ENCODE measurements around the gene LNX1. TPM values are rescaled to one million over a fixed set of nuclear protein-coding genes. Genes with fewer than 3 reads are reported as not detected.

LNX1 gene
- total and polyA plus RNA-seq, 2 of the 13 experiments (the other 11 are each of a cell fraction or from before 2014, with no cell fraction given): 0.49 TPM

DNA sequence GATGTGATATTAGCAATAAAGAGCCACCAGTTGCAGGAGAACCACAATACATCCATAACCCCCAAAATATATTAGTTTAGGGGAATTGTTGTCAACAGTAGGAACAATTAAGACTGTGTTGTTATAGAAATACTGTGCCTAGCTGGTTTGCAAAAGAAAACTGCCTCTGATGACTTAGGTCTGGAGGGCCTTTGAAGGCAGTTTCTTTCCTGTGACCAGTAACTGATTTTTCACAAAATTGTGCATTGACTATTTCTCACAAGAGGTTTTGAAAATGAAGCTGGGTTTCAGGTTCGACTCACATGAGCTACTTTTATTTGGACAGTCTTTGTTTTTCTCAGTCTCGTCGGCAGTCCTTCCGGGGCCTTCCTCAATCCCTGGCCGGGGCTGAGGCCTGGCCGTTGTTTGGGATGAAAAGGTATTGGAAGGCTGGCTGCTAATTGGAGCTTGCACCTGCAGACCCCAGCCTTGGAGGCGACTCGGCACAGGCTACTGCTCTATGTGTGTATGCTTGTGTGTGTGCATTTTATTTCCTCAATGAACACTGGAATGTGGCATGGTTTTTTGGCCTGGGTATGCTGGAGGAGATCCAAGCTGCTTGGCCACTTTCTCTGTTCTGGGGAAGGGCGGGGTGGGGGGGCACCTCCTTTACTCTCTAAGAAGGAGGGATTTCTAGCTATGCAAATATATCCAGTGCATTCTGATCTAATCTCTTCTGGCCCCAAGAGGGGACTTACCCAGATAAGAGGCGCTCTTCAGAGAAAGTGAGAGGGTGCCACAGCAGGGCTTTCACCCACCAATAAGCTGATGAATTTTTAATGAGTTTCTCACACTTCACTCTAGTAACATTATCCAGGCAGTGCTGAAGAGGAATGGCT is 49.5 kb upstream of the LNX1 start:
- H3K9me3 ChIP-seq (ENCODE audit: low read length): no peaks in the 10 kb centered on the region
- no peaks in the 10 kb centered on the region for H3K79me2 ChIP-seq (ENCODE audit: insufficient read depth, low read length)
- no peak overlapping the region for H3K4me3 ChIP-seq (replicated peaks in 1 of 3; ENCODE audit: insufficient read depth in 1 of 3, low read depth in 2 of 3, low read length in 3 of 3)
- H3K4me1 ChIP-seq (ENCODE audit: insufficient read depth, low read length): no peaks in the 10 kb centered on the region
- ATAC-seq (no peak), DNase-seq (ENCODE audit: low spot score) (no peak), FAIRE-seq (no peak)
- ChIA-PET POLR2A (no interaction called here), CTCF (ENCODE audit: low intra/inter-chr PET ratio, low total read pairs) (no interaction called here)
- TF ChIP-seq FOXM1 (CRISPR knock-in tag; IDR thresholded peaks at IDR 0.05): no peak
- TF ChIP-seq ZNF282 (IDR thresholded peaks at IDR 0.05; ENCODE audit: partially characterized antibody): no peak
- TF ChIP-seq KMT2A (CRISPR knock-in tag; IDR thresholded peaks at IDR 0.05): no peak
- TF ChIP-seq, protein P1, sequence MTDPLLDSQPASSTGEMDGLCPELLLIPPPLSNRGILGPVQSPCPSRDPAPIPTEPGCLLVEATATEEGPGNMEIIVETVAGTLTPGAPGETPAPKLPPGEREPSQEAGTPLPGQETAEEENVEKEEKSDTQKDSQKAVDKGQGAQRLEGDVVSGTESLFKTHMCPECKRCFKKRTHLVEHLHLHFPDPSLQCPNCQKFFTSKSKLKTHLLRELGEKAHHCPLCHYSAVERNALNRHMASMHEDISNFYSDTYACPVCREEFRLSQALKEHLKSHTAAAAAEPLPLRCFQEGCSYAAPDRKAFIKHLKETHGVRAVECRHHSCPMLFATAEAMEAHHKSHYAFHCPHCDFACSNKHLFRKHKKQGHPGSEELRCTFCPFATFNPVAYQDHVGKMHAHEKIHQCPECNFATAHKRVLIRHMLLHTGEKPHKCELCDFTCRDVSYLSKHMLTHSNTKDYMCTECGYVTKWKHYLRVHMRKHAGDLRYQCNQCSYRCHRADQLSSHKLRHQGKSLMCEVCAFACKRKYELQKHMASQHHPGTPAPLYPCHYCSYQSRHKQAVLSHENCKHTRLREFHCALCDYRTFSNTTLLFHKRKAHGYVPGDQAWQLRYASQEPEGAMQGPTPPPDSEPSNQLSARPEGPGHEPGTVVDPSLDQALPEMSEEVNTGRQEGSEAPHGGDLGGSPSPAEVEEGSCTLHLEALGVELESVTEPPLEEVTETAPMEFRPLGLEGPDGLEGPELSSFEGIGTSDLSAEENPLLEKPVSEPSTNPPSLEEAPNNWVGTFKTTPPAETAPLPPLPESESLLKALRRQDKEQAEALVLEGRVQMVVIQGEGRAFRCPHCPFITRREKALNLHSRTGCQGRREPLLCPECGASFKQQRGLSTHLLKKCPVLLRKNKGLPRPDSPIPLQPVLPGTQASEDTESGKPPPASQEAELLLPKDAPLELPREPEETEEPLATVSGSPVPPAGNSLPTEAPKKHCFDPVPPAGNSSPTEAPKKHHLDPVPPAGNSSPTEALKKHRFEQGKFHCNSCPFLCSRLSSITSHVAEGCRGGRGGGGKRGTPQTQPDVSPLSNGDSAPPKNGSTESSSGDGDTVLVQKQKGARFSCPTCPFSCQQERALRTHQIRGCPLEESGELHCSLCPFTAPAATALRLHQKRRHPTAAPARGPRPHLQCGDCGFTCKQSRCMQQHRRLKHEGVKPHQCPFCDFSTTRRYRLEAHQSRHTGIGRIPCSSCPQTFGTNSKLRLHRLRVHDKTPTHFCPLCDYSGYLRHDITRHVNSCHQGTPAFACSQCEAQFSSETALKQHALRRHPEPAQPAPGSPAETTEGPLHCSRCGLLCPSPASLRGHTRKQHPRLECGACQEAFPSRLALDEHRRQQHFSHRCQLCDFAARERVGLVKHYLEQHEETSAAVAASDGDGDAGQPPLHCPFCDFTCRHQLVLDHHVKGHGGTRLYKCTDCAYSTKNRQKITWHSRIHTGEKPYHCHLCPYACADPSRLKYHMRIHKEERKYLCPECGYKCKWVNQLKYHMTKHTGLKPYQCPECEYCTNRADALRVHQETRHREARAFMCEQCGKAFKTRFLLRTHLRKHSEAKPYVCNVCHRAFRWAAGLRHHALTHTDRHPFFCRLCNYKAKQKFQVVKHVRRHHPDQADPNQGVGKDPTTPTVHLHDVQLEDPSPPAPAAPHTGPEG (CRISPR knock-in tag; IDR thresholded peaks at IDR 0.05): no peak
- 36% methylated on average over 10 of the region's 10 CpGs for WGBS (ENCODE audit: low lambda C conversion rate)
- intact Hi-C loops (cut with micrococcal nuclease; ENCODE audit: unreplicated experiment) (no loop called here), in situ Hi-C loops (cut with HindIII; ENCODE audit: extremely low pct_ligation_motif_present, low pct_unique_long_range_greater_than_20kb) (no loop called here)
- no peaks in the 10 kb centered on the region for H4K20me1 ChIP-seq (ENCODE audit: insufficient read depth, low read length)
- H3K27me3 ChIP-seq (ENCODE audit: control insufficient read depth in 1 of 2, insufficient read depth in 2 of 2, low read length in 2 of 2): no peaks in the 10 kb centered on the region
- no peak overlapping the region for H3K4me2 ChIP-seq (ENCODE audit: low read depth, low read length)
- H3K27ac ChIP-seq (ENCODE audit: extremely low read length, insufficient read depth, low read length): no peak overlapping the region
- H3K9ac ChIP-seq (ENCODE audit: insufficient read depth, low read depth, low read length): no peak overlapping the region
- no peak overlapping the region for H2AFZ ChIP-seq (ENCODE audit: low read length)
- H3K36me3 ChIP-seq (replicated peaks in 1 of 2; ENCODE audit: control insufficient read depth in 1 of 2, insufficient read depth in 2 of 2, low read length in 2 of 2): no peaks in the 10 kb centered on the region
- BruUV-seq (replicated peaks): no TSS peak

Measured in HepG2 (cell line).